GM23338 (cell line): ENCODE measurements around the gene AGAP1. TPM values are rescaled to one million over a fixed set of nuclear protein-coding genes. Genes with fewer than 3 reads are reported as not detected.

Experiments
- ATAC-seq: fragments of 200-7000 bp; cut with Tn5 transposase; 3 replicates; pipeline ENCODE4 v1.9.1; 2020
- DNase-seq: peaks from one replicate; pipeline ENCODE4 v3.0.0-alpha.2; 2015; ENCODE audit warnings: low spot score
- H2AFZ ChIP-seq: fragments of 200-600 bp; sonication (generic); 2 replicates; pipeline ENCODE4 v1.8.0; 2016; ENCODE audit warnings: antibody characterized with exemption, mild to moderate bottlenecking, moderate library complexity
- H3F3A ChIP-seq: fragments of 200-600 bp; sonication (generic); replicated peaks from 2 replicates; pipeline ENCODE4 v1.8.0; 2017; ENCODE audit warnings: antibody characterized with exemption, mixed run types, low read depth
- H3K27ac ChIP-seq: fragments of 200-600 bp; sonication (generic); 2 replicates; pipeline ENCODE4 v1.6.1; 2016; ENCODE audit warnings: low read depth
- H3K27me3 ChIP-seq: fragments of 200-600 bp; sonication (generic); 2 replicates; pipeline ENCODE4 v1.8.0; 2016; ENCODE audit warnings: mild to moderate bottlenecking, mixed run types, moderate library complexity; ENCODE audit not compliant: insufficient read depth
- H3K36me3 ChIP-seq: fragments of 200-600 bp; sonication (generic); 2 replicates; pipeline ENCODE4 v1.8.0; 2016; ENCODE audit warnings: mild to moderate bottlenecking; ENCODE audit not compliant: insufficient read depth
- H3K4me1 ChIP-seq: fragments of 200-600 bp; sonication (generic); 2 replicates; pipeline ENCODE4 v1.8.0; 2016; ENCODE audit warnings: mild to moderate bottlenecking, moderate library complexity; ENCODE audit not compliant: insufficient read depth
- H3K4me2 ChIP-seq: fragments of 200-600 bp; sonication (generic); 2 replicates; pipeline ENCODE4 v1.7.1; 2017; ENCODE audit warnings: mixed run types
- H3K4me3 ChIP-seq: fragments of 200-600 bp; sonication (generic); 2 replicates; pipeline ENCODE4 v1.6.1; 2016; ENCODE audit warnings: mixed run types
- H3K79me2 ChIP-seq: fragments of 200-600 bp; sonication (generic); replicated peaks from 2 replicates; pipeline ENCODE4 v1.8.0; 2017; ENCODE audit warnings: mild to moderate bottlenecking; ENCODE audit not compliant: insufficient read depth
- H3K9me2 ChIP-seq: fragments of 200-600 bp; sonication (generic); 2 replicates; pipeline ENCODE4 v1.8.0; 2017; ENCODE audit not compliant: insufficient read depth
- H4K20me1 ChIP-seq: fragments of 200-600 bp; sonication (generic); replicated peaks from 2 replicates; pipeline ENCODE4 v1.8.0; 2017; ENCODE audit warnings: mild to moderate bottlenecking; ENCODE audit not compliant: insufficient read depth
- H3K27ac Mint-ChIP-seq: 2 replicates; pipeline ENCODE4 v1.8.0; 2020; ENCODE audit warnings: inconsistent platforms, mild to moderate bottlenecking, moderate library complexity, mixed read lengths
- H3K27me3 Mint-ChIP-seq: 3 replicates; pipeline ENCODE4 v1.8.0; 2022; ENCODE audit warnings: low read depth, mild to moderate bottlenecking, moderate library complexity, mixed read lengths, inconsistent platforms; ENCODE audit not compliant: insufficient read depth, poor library complexity
- H3K36me3 Mint-ChIP-seq: 3 replicates; pipeline ENCODE4 v1.8.0; 2021; ENCODE audit warnings: low read depth, mild to moderate bottlenecking, inconsistent platforms, moderate library complexity, mixed read lengths
- H3K4me1 Mint-ChIP-seq: 3 replicates; pipeline ENCODE4 v1.8.0; 2020; ENCODE audit warnings: mild to moderate bottlenecking, inconsistent platforms, mixed read lengths
- H3K4me3 Mint-ChIP-seq: 3 replicates; pipeline ENCODE4 v1.8.0; 2021; ENCODE audit warnings: moderate library complexity, mild to moderate bottlenecking, inconsistent platforms, mixed read lengths
- H3K9me3 Mint-ChIP-seq: 3 replicates; pipeline ENCODE4 v1.8.0; 2020; ENCODE audit warnings: moderate library complexity, mild to moderate bottlenecking, inconsistent platforms, mixed read lengths
- CTCF ChIP-seq, 2 experiments: fragments of 200-600 bp in 1 of 2; sonication (generic) in 1 of 2; conservative IDR thresholded peaks; 2 replicates each; pipeline versions ENCODE4 v1.5.1 to v1.6.1; 2016 to 2017; ENCODE audit warnings: antibody characterized with exemption in 2 of 2, low read depth in 2 of 2, mild to moderate bottlenecking in 2 of 2, moderate library complexity in 1 of 2
- ETS1 ChIP-seq: IDR thresholded peaks from 2 replicates; pipeline ENCODE4 v1.6.1; 2016; ENCODE audit warnings: antibody characterized with exemption
- EZH2 ChIP-seq: fragments of 200-600 bp; sonication (generic); IDR thresholded peaks from one replicate; pipeline ENCODE4 v1.8.0; 2017; ENCODE audit warnings: antibody characterized with exemption, mild to moderate bottlenecking, low read depth; ENCODE audit not compliant: unreplicated experiment
- JUNB ChIP-seq: IDR thresholded peaks from one replicate; pipeline ENCODE4 v1.6.1; 2016; ENCODE audit warnings: antibody characterized with exemption; ENCODE audit not compliant: unreplicated experiment
- POLR2AphosphoS5 ChIP-seq: IDR thresholded peaks from 2 replicates; pipeline ENCODE4 v1.6.1; 2016; ENCODE audit warnings: antibody characterized with exemption, low read depth
- REST ChIP-seq: IDR thresholded peaks from one replicate; pipeline ENCODE4 v1.6.1; 2018; ENCODE audit warnings: antibody characterized with exemption; ENCODE audit not compliant: unreplicated experiment
- polyA plus RNA-seq: library from polyadenylated mRNA; unstranded; fragments of >200 nt; fragmentation: Nextera tagmentation; extraction: Ambion mirVana; gene quantifications from 2 replicates; pipeline ENCODE4 v1.2.1, GENCODE V29; 2016
- total RNA-seq: library from RNA; depleted of rRNA; stranded (reverse); fragments of >200 nt; shearing (Covaris generic); gene quantifications from 2 replicates; pipeline ENCODE4 v1.2.3, GENCODE V29; 2014

Gene AGAP1
- total and polyA plus RNA-seq, 2 experiments from 2014 or later = 13.3 to 27.9 TPM

- TF ChIP-seq CTCF (conservative IDR thresholded peaks at IDR 0.05; ENCODE audit: low read depth in 2 of 2) (no peak), ETS1 (no peak)
Measured at GRCh38 chr2:235562065-235562747, 68.4 kb downstream of the AGAP1 start (continued).

GRCh38 chr2:235563056-235563910 lies 69.4 kb downstream of the AGAP1 start:
- H3K36me3 Mint-ChIP-seq = peaks cover 6% of the 10 kb centered on the region
- H3K27ac ChIP-seq = no peak overlapping the region
- H4K20me1 ChIP-seq = peaks cover 8% of the 10 kb centered on the region

More at GRCh38 chr2:235563056-235563910, 69.4 kb downstream of the AGAP1 start:
- Histone ChIP-seq H3K4me1 (peaks cover 24% of the 10 kb centered on the region), H3K4me3 (no peak overlapping the region), H3K79me2 (peaks cover 88% of the 10 kb centered on the region), H3K36me3 (no peaks in the 10 kb centered on the region; the same call in 1 of the 2 replicates), H3K9me2 (peaks cover 6% of the 10 kb centered on the region; the same call in 1 of the 2 replicates), H3K27me3 (no peaks in the 10 kb centered on the region), H2AFZ (no peak overlapping the region), H3K4me2 (no peak overlapping the region), H3F3A (no peaks in the 10 kb centered on the region)
- DNase-seq (no peak), ATAC-seq (peak; percentile 34)
- Mint-ChIP-seq H3K9me3 (peaks cover 3% of the 10 kb centered on the region; the same call in 2 of the 3 replicates), H3K27me3 (peaks cover 11% of the 10 kb centered on the region), H3K4me3 (no peak overlapping the region), H3K4me1 (peaks cover 36% of the 10 kb centered on the region), H3K27ac (0 out of 2 replicates have a peak overlapping the region, but pooled peaks have one; percentile 14)
- TF ChIP-seq CTCF (conservative IDR thresholded peaks at IDR 0.05; ENCODE audit: low read depth in 2 of 2) (no peak), POLR2AphosphoS5 (no peak), EZH2 (no peak), REST (no peak), JUNB (no peak)
